ENCODE results near the gene KLHDC10.
A peak's percentile ranks its signal among the peaks of the same experiment; 100 is the strongest.
"Not testable (repeated sequence)": the region's sequence is repeated elsewhere in the genome, so short reads cannot be mapped to it uniquely, and the experiment has no call there.

Gene KLHDC10

DNA sequence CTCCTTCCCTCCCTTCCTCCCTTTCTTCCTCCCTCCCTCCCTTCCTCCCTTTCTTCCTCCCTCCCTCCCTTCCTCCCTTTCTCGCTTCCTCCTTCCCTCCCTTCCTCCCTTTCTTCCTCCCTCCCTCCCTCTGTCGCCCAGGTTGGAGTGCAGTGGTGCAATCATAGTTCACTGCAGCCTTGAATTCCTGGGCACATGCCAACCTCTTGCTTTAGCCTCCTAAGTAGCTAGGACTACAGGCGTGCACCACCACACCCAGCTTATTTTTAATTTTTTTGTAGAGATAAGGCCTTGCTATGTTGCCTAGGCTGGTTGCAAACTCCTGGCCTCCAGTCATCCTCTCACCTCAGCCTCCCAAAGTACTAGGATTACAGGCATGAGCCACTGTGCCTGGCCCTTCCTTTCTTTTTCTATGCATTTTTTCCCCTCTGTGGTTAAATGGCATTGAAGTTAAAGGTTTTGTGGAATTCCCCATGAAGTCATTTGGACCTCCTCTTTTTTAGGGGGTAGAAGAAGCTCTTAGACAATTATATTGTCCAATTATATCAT, 9.6 kb downstream of the KLHDC10 start:
- DNase-seq (ENCODE audit: low spot score), result no peak

DNA sequence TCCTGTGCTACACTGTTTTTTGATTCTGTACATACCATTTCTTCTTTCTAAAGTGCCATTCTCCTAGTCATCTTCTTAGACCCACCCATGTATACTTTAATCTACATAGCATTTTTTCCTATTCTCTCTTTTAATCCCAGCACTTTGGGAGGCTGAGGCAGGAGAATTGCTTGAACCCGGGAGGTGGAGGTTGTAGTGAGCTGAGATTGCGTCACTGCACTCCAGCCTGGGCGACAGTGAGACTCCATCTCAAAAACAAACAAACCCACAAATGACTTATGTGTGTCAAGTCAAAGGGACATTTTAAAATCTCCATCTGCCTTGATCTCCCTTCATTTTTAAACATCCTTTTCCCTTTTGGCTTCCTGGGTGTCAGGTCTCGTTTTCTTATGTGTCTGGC, 13.2 kb downstream of the KLHDC10 start:
- DNase-seq (ENCODE audit: low spot score), result not testable (repeated sequence)

DNA sequence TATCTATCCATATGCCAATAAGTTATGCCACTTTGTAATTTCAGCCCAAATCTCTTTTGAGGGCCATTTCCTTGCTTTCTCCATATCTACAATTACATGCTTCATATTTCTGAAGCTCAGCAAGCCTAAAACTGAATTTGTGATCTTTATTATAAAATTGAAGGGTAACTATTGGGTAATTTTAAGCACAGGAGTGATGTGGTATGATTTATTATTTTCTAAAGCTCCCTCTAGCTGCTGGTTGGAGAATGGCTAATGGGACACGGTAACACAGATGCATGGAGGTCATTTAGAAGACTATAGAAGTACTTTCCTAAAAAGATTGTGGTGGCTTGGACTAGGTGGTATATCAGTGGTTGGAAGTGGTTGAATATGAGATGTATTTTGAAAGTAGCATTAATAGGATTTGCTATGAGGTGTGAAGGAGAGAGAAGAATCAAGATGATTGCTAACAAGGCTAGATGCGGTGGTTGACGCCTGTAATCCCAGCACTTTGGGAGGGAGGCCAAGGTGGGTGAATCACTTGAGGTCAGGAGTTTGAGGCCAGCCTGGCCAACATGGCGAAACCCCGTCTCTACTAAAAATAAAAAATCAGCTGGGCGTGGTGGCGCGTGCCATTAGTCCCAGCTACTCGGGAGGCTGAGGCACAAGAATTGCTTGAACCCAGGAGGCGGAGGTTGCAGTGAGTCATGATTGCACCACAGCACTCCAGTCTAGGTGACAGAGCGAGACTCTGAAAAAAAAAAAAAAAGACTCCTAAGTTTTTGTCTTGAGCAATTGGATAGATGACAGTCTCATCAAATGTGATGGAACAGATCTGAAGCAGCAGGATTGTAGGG, 13.9 kb downstream of the KLHDC10 start:
- peak; percentile 27 for DNase-seq (ENCODE audit: low spot score)

DNA sequence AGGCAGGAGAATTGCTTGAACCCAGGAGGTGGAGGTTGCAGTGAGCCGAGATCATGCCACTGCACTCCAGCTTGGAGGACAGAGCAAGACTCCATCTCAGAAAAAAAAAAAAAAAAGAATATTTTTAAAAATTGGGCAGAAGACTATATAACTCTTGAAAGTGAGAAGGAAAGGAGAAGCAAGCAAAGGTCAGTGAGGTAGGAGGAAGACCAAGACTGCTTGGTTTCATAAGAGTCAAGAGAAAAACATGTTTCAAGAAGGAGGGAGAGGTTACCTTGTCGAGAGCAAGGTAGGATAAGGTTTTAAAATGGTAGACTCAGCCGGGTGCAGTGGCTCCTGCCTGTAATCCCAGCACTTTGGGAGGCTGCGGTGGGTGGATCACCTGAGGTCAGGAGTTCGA, 14.9 kb downstream of the KLHDC10 start:
- DNase-seq (ENCODE audit: low spot score), result not testable (repeated sequence)

DNA sequence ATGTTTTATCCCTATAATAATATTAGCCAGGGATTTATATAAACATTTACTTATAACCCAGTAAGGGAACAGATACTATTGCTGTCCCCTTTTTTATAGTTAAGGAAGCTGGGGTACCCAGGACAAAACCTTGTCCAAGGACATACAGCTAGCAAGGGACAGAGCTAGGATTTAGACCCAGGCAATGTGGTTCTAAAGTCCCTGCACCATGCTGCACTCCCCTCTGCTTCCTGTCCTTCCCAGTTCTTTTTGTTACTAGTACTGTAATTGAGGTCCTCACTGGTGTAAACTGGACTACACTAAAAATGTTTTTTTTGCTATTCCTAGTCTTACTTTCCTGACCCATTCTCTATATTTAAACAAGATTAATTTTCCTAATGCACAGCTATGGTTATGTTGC, 16.6 kb downstream of the KLHDC10 start:
- no peak for DNase-seq (ENCODE audit: low spot score)

DNA sequence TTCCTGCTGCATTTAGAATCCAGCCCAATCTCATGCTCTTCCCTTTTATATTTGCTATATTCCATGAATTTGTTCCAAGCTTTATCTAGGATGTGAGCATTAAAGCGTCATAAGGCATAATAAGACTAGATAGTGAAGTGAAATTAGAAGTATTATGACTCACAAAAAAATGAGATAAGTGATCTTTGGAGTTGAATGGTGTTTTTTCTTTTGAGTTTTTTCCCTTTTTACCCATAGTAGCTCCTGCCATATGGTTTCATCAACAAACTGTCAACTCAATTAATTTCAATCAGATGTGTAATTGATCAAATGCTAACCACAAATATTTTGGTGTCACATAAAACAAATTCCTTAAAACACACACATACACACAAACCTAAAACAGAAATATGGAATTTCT, 17.0 kb downstream of the KLHDC10 start:
- DNase-seq (ENCODE audit: low spot score), result no peak

DNA sequence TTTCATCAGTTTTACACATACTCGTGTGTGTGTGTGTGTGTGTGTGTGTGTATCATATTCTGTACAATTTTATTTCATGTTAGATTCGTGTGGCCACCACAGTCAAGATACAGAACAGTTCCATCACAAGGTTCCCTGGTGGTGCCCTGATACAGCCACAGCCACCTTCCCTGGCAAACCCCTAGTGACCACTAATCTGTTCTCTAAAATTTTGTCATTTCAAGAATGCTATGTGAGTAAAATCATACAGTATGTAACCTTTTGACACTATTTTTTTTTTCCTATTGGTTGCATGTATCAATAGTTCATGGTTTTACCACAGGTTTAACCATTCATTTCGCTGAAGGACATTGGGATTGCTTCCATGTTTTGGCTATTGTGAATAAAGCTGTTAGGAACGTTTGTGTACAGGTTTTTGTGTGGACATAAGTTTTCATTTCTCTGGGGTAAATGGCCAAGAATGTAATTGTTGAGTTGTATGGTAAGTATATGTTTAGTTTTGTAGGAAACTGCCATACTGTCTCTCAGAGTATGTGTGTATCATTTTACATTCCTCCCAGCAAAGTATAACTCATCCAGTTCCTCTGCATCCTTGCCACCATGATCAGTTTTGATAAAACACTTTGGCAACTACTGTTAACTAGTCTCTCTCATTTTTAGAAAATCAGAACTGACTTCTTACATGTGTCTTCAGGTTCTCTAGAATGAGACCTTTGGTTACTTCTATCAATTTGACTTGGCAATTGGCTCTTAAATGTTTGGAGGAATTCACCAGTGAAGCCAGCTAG, 20.6 kb downstream of the KLHDC10 start:
- DNase-seq (ENCODE audit: low spot score), result no peak

DNA sequence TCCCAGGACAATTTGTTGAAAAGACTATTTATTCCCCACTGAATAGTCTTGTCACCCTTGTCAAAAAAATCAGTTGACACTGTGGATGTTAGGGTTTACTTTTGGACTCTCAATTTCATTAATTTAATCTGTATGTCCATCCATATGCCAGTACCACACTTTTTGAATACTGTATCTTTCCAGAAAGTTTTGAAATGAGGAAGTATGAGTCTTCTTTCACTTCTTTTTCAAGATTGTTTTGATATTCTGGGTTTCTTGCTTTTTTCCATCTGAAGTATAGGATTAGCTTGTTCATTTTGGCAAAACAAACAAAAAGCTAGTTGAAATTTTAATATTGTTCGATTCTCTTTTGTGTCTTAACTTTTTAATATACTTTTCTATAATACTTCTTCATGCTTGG, 21.7 kb downstream of the KLHDC10 start:
- no peak for DNase-seq (ENCODE audit: low spot score)

DNA sequence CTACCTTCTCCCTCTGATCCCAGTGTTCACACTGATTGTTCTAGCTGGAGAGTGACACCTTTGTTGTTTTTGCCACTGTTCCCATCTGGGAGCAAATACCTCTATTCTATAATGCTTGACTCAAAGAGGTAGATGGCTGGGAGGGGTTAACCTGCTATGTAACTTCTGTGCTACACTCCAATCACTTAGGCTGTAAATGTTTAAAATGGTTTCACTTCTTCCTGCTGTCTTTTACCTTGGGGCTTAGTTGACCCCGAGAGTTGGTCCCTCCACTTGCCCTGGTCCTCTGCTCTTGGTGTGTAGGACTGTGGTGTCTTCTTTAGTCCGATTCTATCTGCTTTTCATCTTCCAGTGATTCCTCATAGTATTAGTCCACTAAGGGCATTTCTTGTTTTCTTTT, 22.3 kb downstream of the KLHDC10 start:
- no peak for DNase-seq (ENCODE audit: low spot score)

DNA sequence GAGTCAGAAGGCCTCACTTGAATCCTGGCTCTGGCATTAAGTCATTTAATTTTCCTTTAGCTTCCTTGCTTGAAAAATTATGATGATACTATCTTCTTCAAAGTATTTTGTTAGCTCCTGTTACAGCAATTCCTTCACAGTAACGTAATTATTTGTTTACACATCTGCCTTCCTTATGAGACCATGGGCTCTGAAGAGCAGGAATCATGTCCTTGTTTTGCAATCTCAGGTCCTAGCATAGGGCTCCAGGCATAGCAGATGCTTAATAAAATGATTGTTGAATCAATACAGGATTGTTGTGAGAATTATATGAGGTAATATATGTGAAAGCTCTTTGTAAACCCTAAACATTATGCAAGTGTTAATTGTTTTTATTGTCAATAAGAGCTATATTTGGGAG, 25.5 kb downstream of the KLHDC10 start:
- no peak for DNase-seq (ENCODE audit: low spot score)

DNA sequence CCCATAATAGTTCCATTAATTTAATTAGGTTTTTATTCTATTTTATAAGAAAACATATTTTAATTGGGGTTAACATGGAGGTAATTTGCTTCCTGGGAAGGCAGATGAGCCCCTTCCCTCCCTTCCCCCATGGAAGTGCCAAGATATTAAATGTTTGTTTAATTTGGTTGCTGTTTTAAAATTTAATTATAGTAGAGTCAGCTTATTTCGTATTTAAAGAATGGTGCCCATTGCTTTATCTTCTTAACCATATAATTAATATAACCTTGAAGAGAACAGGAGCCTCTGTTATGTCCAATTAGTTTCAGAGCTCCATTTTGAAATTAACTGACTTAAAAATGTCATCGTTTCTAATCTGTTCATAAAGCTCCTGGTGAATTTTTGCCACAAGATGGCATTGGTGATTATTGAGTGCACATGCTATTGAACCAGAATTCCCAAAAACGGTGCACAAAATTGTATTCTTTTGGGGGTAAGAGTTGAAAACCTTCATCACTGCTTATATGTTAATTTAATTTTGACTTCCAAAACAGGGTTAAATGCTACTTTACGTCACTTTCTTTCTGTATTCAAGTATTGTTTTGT, 26.0 kb downstream of the KLHDC10 start:
- DNase-seq (ENCODE audit: low spot score), result no peak

DNA sequence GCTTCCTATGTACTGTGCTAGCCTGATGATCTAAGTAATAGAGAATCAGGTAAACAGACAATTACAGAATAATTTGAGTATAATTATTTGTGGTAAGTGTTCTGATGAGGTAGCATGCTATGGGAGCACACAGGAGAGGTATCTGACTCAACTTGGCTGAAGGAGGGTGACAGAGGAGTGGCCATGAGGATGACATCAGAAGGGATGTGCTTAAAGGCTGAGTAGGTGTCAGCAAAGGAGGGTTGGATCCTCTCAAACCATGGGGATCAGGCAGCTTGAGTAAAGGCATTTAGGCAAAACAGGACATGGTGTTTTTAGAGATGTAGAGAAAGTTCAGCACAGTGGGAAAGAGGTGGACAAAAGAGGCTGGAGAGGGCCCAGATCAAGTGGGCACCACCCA, 29.0 kb downstream of the KLHDC10 start:
- no peak for DNase-seq (ENCODE audit: low spot score)

DNA sequence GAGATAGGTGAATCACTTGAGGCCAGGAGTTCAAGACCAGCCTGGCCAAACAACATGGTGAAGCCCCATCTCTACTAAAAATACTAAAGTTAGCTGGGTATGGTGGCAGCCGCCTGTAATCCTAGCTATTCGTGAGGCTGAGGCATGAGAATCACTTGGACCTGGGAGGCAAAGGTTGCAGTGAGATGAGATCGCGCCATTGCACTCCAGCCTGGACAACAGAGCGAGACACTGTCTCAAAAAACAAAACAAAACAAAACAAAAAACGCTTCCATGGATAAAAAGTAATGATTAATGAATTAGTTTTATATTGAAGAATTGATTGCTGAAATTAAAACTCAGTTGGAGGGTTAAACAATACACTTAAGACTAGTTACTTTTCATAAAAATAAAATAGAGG, 32.3 kb downstream of the KLHDC10 start:
- DNase-seq (ENCODE audit: low spot score), result no peak

DNA sequence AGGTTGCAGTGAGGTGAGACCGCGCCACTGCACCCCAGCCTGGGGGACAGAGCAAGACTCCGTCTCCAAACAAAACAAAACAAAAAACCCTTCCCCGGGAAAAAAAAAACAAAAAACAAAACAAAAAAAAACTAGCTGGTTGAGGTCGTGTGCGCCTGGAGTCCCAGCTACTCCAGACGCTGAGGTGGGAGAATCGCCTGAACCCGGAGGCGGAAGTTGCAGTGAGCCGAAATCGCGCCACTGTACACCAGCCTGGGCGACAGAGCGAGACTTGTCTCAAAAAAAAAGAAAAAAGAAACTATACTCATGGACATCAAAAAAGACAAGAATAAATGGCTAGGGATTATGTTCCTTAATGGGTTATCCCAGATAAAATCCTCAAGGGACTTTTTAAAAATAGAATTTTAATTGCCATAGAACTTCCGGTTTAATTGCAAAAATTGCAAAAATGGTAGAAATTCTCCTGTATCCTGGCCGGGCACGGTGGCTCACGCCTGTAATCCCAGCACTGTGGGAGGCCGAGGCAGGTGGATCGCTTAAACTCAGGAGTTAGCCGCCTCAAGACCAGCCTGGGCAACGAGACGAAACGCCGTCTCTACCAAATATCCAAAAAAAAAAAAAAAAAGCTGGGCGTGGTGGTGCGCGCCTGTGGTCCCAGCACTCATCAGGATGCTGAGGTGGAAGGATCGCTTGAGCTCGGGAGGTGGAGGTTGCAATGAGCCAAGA, 37.8 kb downstream of the KLHDC10 start:
- DNase-seq (ENCODE audit: low spot score), result no peak

DNA sequence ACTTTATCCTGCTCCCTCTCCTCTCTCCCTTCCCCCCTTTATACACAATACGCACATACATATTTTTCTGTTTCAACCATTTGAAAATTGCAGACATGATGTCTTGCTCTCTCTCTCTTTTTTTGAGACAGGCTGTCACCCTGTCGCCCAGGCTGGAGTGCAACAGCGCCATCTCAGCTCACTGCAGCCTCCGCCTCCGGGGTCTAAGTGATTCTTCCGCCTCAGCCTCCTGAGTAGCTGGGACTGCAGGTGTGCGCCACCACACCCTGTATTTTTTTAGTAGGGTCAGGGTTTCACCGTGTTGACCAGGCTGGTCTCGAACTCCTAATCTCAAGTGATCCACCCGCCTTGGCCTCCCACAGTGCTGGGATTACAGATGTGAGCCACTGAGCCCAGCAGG, 38.5 kb downstream of the KLHDC10 start:
- no peak for DNase-seq (ENCODE audit: low spot score)

DNA sequence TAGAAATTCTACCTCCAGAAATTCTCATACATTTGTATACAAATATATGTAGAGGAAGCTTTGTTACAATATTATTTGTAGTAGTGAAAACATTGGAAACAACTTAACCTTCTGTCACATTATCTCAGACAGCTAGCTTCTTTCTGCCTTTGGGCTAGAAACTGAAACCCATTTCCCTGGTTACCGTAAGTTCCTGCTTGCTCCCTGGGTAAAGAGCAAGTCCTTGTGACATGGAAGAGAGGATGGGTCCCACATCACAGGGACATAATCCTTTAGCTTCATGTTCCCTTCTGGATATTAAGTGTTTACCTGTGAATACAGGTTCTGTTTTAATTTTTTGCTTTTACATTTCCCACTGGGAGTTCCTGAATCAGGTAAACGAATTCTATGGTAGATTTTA, 41.8 kb downstream of the KLHDC10 start:
- no peak for DNase-seq (ENCODE audit: low spot score)

DNA sequence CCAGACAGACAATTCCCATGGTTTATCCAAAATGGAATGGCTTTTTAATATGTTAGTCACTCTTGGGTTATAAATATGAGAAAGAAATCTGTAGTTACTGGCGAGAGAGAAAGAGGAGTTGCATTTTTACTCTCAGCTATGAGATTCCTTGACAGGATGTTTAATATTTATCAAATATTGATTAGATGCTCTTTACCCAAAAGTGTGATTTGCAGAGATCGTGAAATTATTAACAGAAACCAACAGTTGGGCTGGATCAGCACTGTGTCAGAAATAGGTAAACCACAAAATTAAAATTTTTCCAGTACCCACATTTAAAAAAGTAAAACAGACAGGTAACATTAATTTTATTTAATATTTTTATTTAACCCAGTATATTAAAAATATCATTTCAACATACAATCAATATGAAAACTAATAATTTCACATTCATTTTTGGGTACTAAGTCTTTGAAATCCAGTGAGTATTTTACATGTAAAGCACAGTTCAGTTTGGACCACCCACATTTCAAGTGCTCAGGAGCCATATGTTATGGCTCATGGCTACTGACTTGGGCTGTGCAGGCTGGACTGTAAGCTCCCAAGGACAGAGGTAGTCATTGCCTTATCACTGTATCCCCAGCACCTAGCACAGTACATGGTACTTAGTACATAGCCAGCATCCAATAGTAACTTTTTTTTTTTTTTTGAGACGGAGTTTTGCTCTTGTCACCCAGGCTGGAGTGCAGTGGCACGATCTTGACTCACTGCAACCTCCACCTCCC, 42.5 kb downstream of the KLHDC10 start:
- no peak for DNase-seq (ENCODE audit: low spot score)

DNA sequence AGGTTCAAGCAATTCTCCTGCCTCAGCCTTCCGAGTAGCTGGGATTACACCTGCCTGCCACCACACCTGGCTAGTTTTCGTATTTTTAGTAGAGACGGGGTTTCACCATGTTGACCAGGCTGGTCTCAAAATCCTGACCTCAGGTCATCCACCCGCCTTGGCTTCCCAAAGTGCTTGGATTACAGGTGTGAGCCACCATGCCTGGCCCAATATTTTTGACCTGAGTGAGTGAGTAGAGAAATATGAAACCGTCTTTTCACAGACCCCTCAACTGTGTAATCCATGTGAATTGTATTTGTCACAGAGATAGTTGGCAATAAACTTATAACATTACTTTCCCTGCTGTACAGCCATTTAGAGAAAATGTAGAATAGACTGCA, 43.1 kb downstream of the KLHDC10 start:
- not testable (repeated sequence) for DNase-seq (ENCODE audit: low spot score)

DNA sequence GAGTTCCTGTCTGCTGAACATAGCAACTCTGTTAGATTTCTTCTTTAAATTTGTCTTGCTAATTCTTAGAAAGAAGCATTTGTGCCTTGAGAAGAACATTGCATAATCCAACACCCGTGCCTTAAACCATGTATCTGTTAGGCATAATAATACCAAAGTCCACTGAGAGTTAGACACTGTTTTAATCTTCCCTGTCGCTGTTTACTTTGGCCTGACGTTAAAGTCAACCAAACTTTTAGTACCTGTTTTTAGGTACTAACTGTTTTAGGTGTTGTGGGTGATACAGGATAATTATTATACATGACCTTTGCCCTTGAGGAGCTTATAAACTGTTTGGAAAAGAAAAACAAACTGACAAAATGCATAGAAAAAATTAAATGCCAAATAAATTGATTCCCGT, 43.6 kb downstream of the KLHDC10 start:
- no peak for DNase-seq (ENCODE audit: low spot score)

DNA sequence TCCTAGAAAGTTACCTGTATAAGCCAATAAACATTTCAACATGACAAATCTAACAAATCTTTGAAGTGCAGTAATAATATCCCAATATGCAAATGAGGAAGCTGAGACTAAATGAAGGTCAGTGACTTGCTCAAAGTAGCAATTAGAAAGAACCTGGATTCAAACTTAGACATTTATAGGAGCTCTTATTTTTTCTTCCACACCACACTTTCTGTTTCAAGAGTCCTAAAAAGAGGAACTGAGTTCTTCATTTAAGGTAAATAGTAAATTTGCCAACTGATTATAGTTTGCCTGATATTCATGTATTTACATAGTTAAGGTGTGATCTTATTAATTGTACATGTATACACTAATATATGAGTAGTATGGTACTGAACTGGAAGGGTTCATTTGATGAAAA, 44.0 kb downstream of the KLHDC10 start:
- no peak for DNase-seq (ENCODE audit: low spot score)

DNA sequence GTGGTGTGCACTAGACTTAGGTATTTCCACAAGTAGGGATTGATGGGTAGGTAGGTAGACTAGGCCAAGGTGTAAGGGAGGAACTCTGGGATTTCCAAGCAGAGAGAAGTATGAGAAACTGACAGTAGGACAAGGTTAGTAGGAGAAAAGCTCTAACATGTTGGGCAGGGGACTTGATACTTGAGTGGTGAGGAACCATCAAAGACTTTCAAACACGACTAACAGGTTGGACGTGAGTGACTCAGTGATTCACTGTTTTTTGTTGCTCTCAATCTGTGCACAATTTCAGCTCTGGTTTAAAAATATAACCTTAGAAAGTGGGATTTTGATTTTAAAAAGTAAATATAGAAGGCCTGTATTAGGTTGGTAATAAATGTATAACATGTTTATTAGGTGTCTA, 44.4 kb downstream of the KLHDC10 start:
- DNase-seq (ENCODE audit: low spot score), result no peak
